GM21619 (cell line): Measurements from ENCODE around the gene CTDSPL2.
"Not testable (repeated sequence)": the region's sequence is repeated elsewhere in the genome, so short reads cannot be mapped to it uniquely, and the experiment has no call there.

Experiments
- ATAC-seq: cut with Tn5 transposase; IDR thresholded peaks from one replicate; pipeline ENCODE4 v1.9.1; 2021; ENCODE audit not compliant: unreplicated experiment

The CTDSPL2 gene

GRCh38 chr15:44537735-44538240 is 110.4 kb downstream of the CTDSPL2 start:
- no peak for ATAC-seq

GRCh38 chr15:44541282-44541958 is 114.0 kb downstream of the CTDSPL2 start:
- no peak for ATAC-seq

GRCh38 chr15:44542596-44542995 is 115.2 kb downstream of the CTDSPL2 start:
- ATAC-seq, result no peak

DNA sequence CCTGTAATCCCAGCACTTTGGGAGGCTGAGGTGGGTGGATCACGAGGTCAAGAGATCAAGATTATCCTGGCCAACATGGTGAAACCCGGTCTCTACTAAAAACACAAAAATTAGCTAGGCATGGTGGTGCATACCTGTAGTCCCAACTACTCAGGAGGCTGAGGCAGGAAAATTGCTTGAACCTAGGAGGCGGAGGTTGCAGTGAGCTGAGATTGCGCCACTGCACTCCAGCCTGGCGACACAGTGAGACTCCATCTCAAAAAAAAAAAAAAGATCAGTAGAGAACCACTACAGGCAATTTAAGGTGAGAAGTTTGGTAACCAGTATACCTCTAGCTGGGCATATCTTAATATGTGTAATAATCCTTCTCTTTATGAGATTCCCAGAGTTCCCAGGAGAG is 117.3 kb downstream of the CTDSPL2 start:
- ATAC-seq, result not testable (repeated sequence)

GRCh38 chr15:44545913-44546802 is 118.7 kb downstream of the CTDSPL2 start:
- peak; percentile 77 for ATAC-seq

DNA sequence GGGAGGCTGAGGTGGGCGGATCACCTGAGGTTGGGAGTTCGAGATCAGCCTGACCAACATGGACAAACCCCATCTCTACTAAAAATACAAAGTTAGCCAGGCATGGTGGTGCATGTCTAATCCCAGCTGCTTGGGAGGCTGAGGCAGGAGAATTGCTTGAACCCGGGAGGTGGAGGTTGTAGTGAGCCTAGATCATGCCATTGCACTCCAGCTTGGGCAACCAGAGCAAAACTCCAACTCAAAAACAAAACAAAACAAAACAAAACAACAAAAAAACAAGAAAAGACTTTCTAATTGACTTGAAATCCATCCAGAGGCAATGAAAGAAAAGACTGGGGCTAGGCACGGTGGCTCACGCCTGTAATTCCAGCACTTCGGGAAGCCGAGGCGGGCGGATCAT is 121.7 kb downstream of the CTDSPL2 start:
- not testable (repeated sequence) for ATAC-seq

DNA sequence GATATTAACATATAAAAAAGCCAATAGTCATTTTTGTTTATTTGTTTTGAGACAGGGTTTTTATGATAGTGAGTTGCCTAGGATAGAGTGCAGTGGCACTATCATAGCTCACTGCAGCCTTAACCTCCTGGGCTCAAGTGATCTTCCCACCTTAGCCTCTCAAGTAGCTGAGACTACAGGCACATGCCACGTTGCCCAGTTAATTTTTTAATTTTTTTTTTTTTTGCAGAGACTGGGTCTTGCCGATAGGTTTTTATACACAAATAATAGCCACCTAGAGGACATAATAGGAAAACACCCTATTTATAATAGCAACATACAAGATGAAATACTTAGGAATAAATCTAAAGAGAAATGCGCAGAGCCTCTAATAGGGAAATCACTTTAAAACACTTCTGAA is 122.8 kb downstream of the CTDSPL2 start:
- ATAC-seq, result no peak

DNA sequence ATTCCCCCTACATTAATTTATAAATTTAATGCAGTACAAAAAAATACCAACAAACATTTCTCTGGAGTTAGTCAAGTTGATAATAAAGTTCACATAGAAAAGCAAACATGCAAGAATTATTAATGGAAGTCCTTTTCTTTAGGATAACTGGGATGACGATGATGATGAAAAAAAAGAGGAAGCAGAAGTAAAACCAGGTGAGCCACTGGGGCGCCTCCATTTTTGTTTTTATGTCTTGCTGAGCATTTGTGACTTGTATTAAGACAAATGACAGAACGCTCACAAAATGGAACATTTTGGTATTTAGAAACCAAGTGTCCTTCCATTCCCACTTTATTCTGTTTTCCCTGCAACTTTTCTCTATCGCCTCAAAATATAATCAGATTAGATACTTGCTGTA is 123.3 kb downstream of the CTDSPL2 start:
- ATAC-seq, result no peak

GRCh38 chr15:44554934-44555723 is 127.7 kb downstream of the CTDSPL2 start:
- no peak for ATAC-seq

DNA sequence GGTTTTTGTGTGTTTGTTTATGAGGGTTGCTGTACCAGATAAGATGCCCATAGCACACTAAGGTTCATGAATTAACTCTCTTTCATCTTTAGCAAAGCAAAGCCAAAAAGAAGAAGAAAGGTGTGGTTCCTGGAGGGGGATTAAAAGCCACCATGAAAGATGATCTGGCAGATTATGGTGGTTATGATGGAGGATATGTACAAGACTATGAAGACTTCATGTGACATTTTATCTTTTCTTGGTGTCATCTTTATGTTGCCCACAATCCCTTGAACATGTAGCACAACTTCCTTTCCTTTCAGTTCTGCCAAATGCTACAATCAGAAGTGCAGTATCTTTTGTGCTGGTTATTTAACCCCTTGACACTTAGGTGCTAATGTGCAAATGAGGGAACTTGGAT is 133.5 kb downstream of the CTDSPL2 start:
- ATAC-seq, result not testable (repeated sequence)

DNA sequence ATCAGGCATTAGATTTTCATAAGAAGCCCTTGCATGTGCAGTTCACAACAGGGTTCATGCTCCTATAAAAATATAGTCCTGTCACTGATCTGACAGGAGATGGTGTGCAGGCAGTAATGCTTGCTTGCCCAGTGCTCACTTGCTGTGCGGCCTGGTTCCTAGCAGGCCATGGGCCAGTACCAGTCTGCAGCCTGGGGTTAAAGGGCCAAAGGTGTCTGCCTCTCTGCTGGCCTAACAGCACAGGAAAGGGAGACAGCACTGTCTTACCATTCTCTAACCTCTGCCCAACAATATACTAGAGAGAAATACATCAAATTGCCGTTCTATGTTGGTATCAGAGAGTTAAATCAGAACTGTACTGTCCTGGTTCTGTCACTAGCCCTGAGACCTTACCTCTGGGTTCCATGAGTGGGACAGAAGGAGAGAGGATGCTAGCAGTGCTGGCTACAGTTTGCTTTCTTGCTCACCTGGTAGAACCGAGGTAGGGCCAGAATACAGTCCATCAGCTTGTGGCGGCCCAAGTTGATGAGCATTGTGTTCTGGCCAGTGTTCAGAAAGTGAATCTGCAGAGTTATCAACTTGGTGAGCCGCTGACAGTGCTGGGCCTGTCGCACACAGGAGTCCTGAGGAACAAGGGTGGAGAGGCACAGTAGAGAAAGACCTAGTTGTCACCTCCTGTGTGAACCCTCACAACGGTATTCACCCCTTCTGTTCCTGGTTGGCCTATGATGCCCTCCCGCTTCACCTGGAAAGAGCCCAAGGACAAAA is 138.1 kb downstream of the CTDSPL2 start:
- no peak for ATAC-seq

DNA sequence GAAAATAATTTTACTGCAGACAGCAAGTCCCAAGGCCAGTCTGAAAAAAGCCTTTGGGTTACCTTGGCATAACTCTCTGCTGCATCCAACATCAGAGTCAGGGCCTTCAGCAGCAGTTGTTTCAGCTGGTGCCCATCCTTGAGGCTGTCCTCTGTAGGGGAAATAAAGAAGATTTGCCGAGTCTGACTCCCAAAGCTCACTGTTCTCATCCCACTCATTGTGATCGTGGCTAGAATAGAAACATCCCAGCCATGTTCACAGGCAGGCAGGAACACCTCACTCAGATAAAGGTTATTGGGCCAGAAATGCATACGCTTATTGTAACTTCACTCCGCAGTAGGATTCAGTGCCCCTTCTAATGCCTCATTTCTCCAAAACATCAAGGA is 138.7 kb downstream of the CTDSPL2 start:
- no peak for ATAC-seq

DNA sequence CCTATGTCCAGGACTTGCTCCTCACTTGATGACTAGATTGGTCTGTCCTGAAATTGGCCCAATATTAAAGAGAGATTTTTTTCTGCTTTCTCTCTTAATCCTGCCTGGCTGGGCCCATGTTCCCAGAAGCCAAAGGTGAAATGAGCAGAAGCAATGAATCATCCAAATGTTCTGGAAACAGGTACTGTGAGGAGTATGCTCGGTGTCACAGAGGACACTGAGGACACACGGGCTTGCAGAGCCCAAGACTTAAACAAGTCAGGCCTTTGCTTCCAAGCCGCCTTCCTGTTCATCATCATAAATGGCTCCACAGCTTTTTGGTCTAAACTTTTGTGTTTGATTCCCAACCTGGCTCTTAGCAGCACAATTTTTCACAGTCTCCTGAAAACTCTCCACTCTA is 140.9 kb downstream of the CTDSPL2 start:
- no peak for ATAC-seq

DNA sequence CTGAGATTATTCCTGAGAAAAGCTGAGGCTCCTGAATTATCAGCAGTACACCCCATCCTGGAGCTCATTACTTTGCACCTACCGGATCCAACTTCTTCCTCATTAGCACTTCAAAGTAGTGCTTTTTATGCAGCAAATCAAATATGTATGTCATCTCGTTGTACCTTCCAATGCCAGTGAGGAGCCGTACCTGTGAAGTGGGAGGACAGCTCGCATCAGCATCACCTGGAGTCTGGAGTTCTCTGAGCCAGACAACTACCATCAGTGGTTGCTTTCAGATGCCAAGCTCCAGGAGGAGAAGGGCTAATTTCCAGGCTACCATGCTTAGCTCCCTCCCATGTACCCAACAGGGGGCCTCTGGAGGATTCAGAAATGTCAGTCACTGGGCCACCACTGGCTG is 141.9 kb downstream of the CTDSPL2 start:
- no peak for ATAC-seq

- ATAC-seq, result no peak
These were observed 142.9 kb downstream of the CTDSPL2 start for GRCh38 chr15:44570361-44570760.

GRCh38 chr15:44573386-44573785 is 146.0 kb downstream of the CTDSPL2 start:
- ATAC-seq, result no peak

DNA sequence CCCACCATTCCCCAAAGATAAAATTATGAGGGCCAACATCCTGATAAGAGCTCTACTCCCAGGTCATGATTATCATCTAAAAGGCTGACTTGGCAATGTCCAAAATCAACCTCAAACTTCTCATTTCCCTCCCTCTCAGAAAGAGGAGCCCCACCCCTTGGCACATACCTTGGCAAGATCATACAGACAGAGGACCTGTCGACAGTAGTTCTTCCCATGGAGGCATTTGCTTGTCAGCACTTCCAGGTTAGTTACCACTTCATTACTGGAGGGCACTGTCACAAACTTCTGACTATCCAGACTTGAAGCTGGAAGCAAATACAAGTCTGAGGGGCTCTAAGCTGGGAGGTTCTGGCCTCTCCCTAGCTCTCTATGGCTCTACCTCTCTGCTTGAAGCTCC is 147.3 kb downstream of the CTDSPL2 start:
- ATAC-seq, result no peak
